Choroid plexus epithelial cell (primary cell): ENCODE data around the gene PCDHGA6.
"Not testable (repeated sequence)": the region's sequence is repeated elsewhere in the genome, so short reads cannot be mapped to it uniquely, and the experiment has no call there.

ENCODE experiments used
- DNase-seq: peaks from one replicate; pipeline ENCODE4 v3.0.0-alpha.2; 2010; ENCODE audit warnings: low read depth
- H3K4me3 ChIP-seq: 2 replicates; pipeline ENCODE4 v1.5.1; 2011; ENCODE audit warnings: low read depth, mild to moderate bottlenecking, control low read depth, low read length, moderate library complexity
- CTCF ChIP-seq: conservative IDR thresholded peaks from 2 replicates; pipeline ENCODE4 v1.5.1; 2011; ENCODE audit warnings: low read depth, mild to moderate bottlenecking, control low read depth, inconsistent platforms, low read length, moderate library complexity

The PCDHGA6 gene

GRCh38 chr5:141373673-141374317 lies at the start of gene PCDHGA6:
TSS of gene PCDHGA6 (plus strand) at chr5:141373891. CDS start at chr5:141374084, 193 bp downstream.
- peak within 1 kb of the TSS; percentile 32 for H3K4me3 ChIP-seq
- TF ChIP-seq CTCF = peak; percentile 58
- peak; percentile 50 for DNase-seq

GRCh38 chr5:141326088-141326854 lies 47.4 kb upstream of the PCDHGA6 start:
- DNase-seq = peak; percentile 79
- peak overlapping the region; percentile 59 for H3K4me3 ChIP-seq
- TF ChIP-seq CTCF = peak; percentile 82

GRCh38 chr5:141328231-141328630 lies 45.5 kb upstream of the PCDHGA6 start:
- DNase-seq = no peak
- TF ChIP-seq CTCF = no peak

GRCh38 chr5:141330299-141331080 lies 43.2 kb upstream of the PCDHGA6 start, which contains the start of gene PCDHGA1:
TSS of gene PCDHGA1 (plus strand) at chr5:141330514.
- DNase-seq = peak; percentile 67
- peak within 1 kb of the TSS; percentile 22 for H3K4me3 ChIP-seq
- peak; percentile 53 for TF ChIP-seq CTCF

More at GRCh38 chr5:141328231-141328630, 45.5 kb upstream of the PCDHGA6 start:
- H3K4me3 ChIP-seq = no peak overlapping the region

- H3K4me3 ChIP-seq, DNase-seq: not testable (repeated sequence)
These were observed 41.1 kb upstream of the PCDHGA6 start for GRCh38 chr5:141332571-141332970.

- peak; percentile 59 for DNase-seq
- peak within 1 kb of the TSS; percentile 46 for H3K4me3 ChIP-seq
- peak; percentile 63 for TF ChIP-seq CTCF
These were observed 35.0 kb upstream of the PCDHGA6 start, which contains the start of gene PCDHGA2 for GRCh38 chr5:141338538-141339306. TSS of gene PCDHGA2 (plus strand) at chr5:141338760.

- DNase-seq, H3K4me3 ChIP-seq: not testable (repeated sequence)
These were observed 32.8 kb upstream of the PCDHGA6 start for GRCh38 chr5:141340781-141341354.
